H1 (cell line): ENCODE results near the gene CYSLTR1. TPM values are rescaled to one million over a fixed set of nuclear protein-coding genes. Genes with fewer than 3 reads are reported as not detected.

Experiments
- FOSL1 ChIP-seq: IDR thresholded peaks from 2 replicates; pipeline ENCODE4 v1.6.1; 2011; ENCODE audit warnings: mild to moderate bottlenecking, low read depth, low read length, moderate library complexity; ENCODE audit not compliant: insufficient read depth
- JUN ChIP-seq: IDR thresholded peaks from 2 replicates; pipeline ENCODE4 v1.6.1; 2011; ENCODE audit warnings: low read depth, mild to moderate bottlenecking, improper control_type of control experiment, low read length
- JUND ChIP-seq: IDR thresholded peaks from 2 replicates; pipeline ENCODE4 v1.6.1; 2011; ENCODE audit warnings: mild to moderate bottlenecking, improper control_type of control experiment, low read length
- KDM1A ChIP-seq: fragments of 200-600, 300-600 bp; sonication (generic); IDR thresholded peaks from 2 replicates; pipeline ENCODE4 v1.7.1; 2016; ENCODE audit warnings: mild to moderate bottlenecking, low read length, borderline replicate concordance
- polyA plus RNA-seq, 7 experiments: library from polyadenylated mRNA; depleted of rRNA in 3 of 7; stranded (reverse) in 5 of 7; unstranded in 2 of 7; fragments of >200 nt in 5 of 7; fragments of 200-250 nt in 2 of 7; gene quantifications; 1 replicate in 5 of 7; 2 replicates in 1 of 7; 4 replicates in 1 of 7; pipeline versions ENCODE4 v1.2.1 to v1.2.3, GENCODE V29; 2011 to 2013; ENCODE audit warnings: missing spikeins in 2 of 7, mixed read lengths in 2 of 7
- total RNA-seq: library from RNA; stranded (reverse); fragmentation: NEBNext Ultra II Directional; extraction: Animal tissue kit (Norgen Biotek cat#: 25700); gene quantifications from 2 replicates; pipeline ENCODE4 v1.2.1, GENCODE V29; 2021

CYSLTR1 gene
- total and polyA plus RNA-seq, 2 of the 8 experiments (the other 6 are each of a cell fraction or from before 2014, with no cell fraction given), result 0.09 TPM

- no peak for TF ChIP-seq JUN
- TF ChIP-seq JUND, result no peak
- no peak for TF ChIP-seq FOSL1
- TF ChIP-seq KDM1A, result no peak
- TF ChIP-seq, all 59 proteins: peak for 0
Observed at GRCh38 chrX:78331708-78332107, 4.3 kb upstream of the CYSLTR1 start (continued).
